ENCODE results near the gene ZNF555.
"Not testable (repeated sequence)": the region's sequence is repeated elsewhere in the genome, so short reads cannot be mapped to it uniquely, and the experiment has no call there.

DNA sequence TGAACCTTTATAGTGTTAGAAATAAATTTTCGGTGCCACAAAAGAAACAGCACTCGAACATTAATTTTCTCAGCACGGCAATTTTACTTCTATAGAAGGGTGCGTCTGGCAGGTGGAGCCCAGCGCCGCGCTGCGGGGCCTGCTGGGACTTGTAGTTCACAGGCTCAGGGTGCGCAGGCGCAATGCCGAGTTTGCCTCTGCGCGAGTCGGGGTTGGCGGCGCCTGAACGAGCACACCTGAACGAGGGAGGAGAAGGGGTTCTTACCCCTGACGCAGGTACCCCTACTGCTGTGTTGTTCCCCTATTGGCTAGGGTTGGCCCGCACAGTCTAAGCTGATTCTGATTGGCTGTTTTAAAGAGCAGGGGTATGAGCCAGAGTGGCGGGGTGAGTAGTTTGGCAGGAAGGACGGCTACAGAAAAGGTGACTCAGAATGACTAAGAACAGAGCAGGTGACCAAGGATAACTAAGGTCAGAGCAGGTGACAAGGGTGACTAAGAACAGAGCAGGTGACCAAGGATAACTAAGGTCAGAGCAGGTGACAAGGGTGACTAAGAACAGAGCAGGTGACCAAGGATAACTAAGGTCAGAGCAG is 23.9 kb upstream of the ZNF555 start:
- TF ChIP-seq, protein P1, sequence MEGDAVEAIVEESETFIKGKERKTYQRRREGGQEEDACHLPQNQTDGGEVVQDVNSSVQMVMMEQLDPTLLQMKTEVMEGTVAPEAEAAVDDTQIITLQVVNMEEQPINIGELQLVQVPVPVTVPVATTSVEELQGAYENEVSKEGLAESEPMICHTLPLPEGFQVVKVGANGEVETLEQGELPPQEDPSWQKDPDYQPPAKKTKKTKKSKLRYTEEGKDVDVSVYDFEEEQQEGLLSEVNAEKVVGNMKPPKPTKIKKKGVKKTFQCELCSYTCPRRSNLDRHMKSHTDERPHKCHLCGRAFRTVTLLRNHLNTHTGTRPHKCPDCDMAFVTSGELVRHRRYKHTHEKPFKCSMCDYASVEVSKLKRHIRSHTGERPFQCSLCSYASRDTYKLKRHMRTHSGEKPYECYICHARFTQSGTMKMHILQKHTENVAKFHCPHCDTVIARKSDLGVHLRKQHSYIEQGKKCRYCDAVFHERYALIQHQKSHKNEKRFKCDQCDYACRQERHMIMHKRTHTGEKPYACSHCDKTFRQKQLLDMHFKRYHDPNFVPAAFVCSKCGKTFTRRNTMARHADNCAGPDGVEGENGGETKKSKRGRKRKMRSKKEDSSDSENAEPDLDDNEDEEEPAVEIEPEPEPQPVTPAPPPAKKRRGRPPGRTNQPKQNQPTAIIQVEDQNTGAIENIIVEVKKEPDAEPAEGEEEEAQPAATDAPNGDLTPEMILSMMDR (IDR thresholded peaks at IDR 0.05), result not testable (repeated sequence)
- TF ChIP-seq POLR2A (IDR thresholded peaks at IDR 0.05), result not testable (repeated sequence)

Data from uterus (tissue), 2 donors.